ENCODE measurements around the gene APLP1. TPM values are rescaled to one million over a fixed set of nuclear protein-coding genes. Genes with fewer than 3 reads are reported as not detected.
"Not testable (repeated sequence)": the region's sequence is repeated elsewhere in the genome, so short reads cannot be mapped to it uniquely, and the experiment has no call there.

Gene APLP1
- polyA plus RNA-seq (2012; ENCODE audit: missing spikeins) = 0.53 TPM

DNA sequence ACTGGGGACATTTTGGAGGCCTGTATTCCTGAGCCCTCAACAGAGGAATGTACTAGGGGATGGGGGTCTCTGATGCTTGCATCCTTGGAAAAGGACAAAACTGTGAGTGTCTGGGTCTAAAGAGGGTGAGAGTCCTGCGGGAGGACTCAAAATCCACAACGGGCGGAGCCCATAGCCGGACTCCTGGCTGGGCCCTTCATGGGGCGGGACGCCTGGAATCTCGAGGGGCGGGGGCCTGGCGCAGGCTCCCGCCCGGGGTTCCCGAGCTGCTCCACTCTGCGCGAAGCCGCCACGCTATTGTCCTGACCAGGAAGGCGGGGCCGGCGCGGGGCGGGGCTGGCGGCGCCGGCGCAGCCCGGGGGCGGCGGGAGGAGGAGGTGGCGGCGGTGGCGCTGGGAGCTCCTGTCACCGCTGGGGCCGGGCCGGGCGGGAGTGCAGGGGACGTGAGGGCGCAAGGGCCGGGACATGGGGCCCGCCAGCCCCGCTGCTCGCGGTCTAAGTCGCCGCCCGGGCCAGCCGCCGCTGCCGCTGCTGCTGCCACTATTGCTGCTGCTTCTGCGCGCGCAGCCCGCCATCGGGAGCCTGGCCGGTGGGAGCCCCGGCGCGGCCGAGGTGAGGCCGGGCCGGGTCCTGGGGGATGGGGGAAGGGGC, at the start of gene APLP1:
APLP1 (plus strand) TSS at position 403 of the 651 bp plus-strand sequence; CDS start at position 466, 63 bp downstream.
- no peak for TF ChIP-seq POLR2AphosphoS5 (IDR thresholded peaks at IDR 0.05; ENCODE audit: low read depth, low read length)
- TF ChIP-seq POLR2A (IDR thresholded peaks at IDR 0.05; ENCODE audit: low read depth, low read length) = no peak
- TF ChIP-seq TAF1 (IDR thresholded peaks at IDR 0.05; ENCODE audit: borderline replicate concordance, low read depth, low read length) = no peak
- DNase-seq (ENCODE audit: insufficient read length) (no peak), FAIRE-seq (peak; percentile 38)

GRCh38 chr19:35822579-35822978, 45.8 kb upstream of the APLP1 start:
- TF ChIP-seq POLR2A (IDR thresholded peaks at IDR 0.05; ENCODE audit: low read depth, low read length) (no peak), POLR2AphosphoS5 (IDR thresholded peaks at IDR 0.05; ENCODE audit: low read depth, low read length) (no peak), TAF1 (IDR thresholded peaks at IDR 0.05; ENCODE audit: borderline replicate concordance, low read depth, low read length) (no peak)

GRCh38 chr19:35824150-35824549, 44.2 kb upstream of the APLP1 start:
- TF ChIP-seq POLR2A (IDR thresholded peaks at IDR 0.05; ENCODE audit: low read depth, low read length) = no peak
- no peak for TF ChIP-seq POLR2AphosphoS5 (IDR thresholded peaks at IDR 0.05; ENCODE audit: low read depth, low read length)
- no peak for TF ChIP-seq TAF1 (IDR thresholded peaks at IDR 0.05; ENCODE audit: borderline replicate concordance, low read depth, low read length)
- FAIRE-seq (no peak), DNase-seq (ENCODE audit: insufficient read length) (no peak)

More at GRCh38 chr19:35822579-35822978, 45.8 kb upstream of the APLP1 start:
- no peak for FAIRE-seq
- no peak for DNase-seq (ENCODE audit: insufficient read length)

GRCh38 chr19:35828692-35829301, 39.6 kb upstream of the APLP1 start:
- FAIRE-seq (no peak), DNase-seq (ENCODE audit: insufficient read length) (no peak)
- TF ChIP-seq POLR2AphosphoS5 (IDR thresholded peaks at IDR 0.05; ENCODE audit: low read depth, low read length) (no peak), POLR2A (IDR thresholded peaks at IDR 0.05; ENCODE audit: low read depth, low read length) (no peak), TAF1 (IDR thresholded peaks at IDR 0.05; ENCODE audit: borderline replicate concordance, low read depth, low read length) (no peak)

GRCh38 chr19:35830986-35831385, 37.4 kb upstream of the APLP1 start:
- TF ChIP-seq TAF1 (IDR thresholded peaks at IDR 0.05; ENCODE audit: borderline replicate concordance, low read depth, low read length) = no peak
- TF ChIP-seq POLR2AphosphoS5 (IDR thresholded peaks at IDR 0.05; ENCODE audit: low read depth, low read length) = no peak
- no peak for TF ChIP-seq POLR2A (IDR thresholded peaks at IDR 0.05; ENCODE audit: low read depth, low read length)
- FAIRE-seq = no peak

DNA sequence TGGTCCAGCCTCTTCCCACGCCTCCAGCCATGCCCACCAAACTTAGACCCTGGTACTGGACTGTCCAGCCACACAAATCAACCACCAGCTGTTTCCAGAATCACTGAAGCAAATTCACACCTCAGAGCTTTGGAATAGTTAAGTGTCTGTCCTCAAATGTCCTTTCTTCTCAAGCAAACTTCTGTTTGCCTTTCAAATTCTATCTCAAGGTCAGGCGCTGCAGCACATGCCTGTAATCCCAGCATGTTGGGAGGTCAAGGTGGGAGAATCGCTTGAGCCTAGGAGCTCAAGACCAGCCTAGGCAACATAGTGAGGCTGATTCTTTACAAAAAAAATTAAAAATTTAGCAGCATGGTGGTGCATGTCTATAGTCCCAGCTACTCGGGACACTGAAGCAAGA, 36.3 kb upstream of the APLP1 start:
- no peak for DNase-seq (ENCODE audit: insufficient read length)
- no peak for FAIRE-seq
- no peak for TF ChIP-seq TAF1 (IDR thresholded peaks at IDR 0.05; ENCODE audit: borderline replicate concordance, low read depth, low read length)
- no peak for TF ChIP-seq POLR2AphosphoS5 (IDR thresholded peaks at IDR 0.05; ENCODE audit: low read depth, low read length)
- no peak for TF ChIP-seq POLR2A (IDR thresholded peaks at IDR 0.05; ENCODE audit: low read depth, low read length)

More at GRCh38 chr19:35830986-35831385, 37.4 kb upstream of the APLP1 start:
- no peak for DNase-seq (ENCODE audit: insufficient read length)

DNA sequence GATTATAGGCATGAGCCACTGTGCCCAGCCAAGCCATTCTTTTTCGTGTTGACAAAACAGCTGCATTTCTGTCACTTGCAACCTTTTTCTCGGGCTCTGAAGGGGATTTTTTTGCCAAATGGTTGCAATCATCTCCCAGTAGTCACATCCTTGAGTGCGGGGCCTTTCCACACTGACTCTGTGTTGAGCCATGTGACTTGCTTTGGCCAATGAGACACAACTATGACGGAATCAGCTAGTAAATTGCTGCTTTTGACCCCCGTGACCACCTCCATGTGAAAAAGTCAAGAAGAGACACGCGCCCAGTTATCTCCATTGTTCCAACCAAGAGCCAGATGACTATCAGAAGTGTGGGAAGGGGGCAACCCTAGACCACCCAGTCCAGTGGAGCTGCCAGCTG, 34.4 kb upstream of the APLP1 start:
- FAIRE-seq = no peak
- TF ChIP-seq POLR2A (IDR thresholded peaks at IDR 0.05; ENCODE audit: low read depth, low read length) (no peak), POLR2AphosphoS5 (IDR thresholded peaks at IDR 0.05; ENCODE audit: low read depth, low read length) (no peak)
- no peak for DNase-seq (ENCODE audit: insufficient read length)

GRCh38 chr19:35836096-35836495, 32.3 kb upstream of the APLP1 start:
- DNase-seq (ENCODE audit: insufficient read length); FAIRE-seq: not testable (repeated sequence)

DNA sequence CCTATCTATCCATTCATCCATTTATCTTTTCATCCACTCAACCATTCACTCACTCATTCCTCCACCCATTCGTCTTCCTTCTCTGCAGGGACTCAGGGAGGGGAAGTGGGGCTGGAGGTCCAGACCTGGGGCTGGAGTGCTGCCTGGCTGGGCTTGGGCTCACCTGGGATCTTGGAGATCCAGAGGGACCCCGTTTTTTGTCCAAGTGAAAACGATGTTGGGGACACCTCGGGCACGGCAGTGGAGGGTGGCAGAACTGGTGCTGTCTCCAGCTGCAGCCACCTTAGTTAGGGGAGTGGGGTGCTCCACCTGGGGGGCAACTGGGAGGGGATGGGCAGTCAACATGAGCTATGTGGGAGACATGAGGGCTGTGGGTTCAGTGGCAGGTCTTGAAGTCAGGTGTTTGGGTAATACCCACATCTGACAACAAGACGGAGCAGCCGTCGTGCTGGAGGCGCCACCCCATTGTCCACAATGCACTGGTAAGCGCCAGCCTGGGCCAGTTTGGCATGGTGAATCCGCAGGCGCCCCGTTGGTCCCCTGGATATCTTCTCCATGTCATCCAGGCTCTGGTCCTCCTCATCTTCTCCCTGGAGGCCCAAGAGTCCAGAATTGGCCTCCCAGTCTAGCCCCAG, 26.3 kb upstream of the APLP1 start:
- no peak for FAIRE-seq
- no peak for TF ChIP-seq TAF1 (IDR thresholded peaks at IDR 0.05; ENCODE audit: borderline replicate concordance, low read depth, low read length)
- TF ChIP-seq POLR2AphosphoS5 (IDR thresholded peaks at IDR 0.05; ENCODE audit: low read depth, low read length) = no peak
- TF ChIP-seq POLR2A (IDR thresholded peaks at IDR 0.05; ENCODE audit: low read depth, low read length) = no peak
- DNase-seq (ENCODE audit: insufficient read length) = no peak

GRCh38 chr19:35842666-35843272, 25.6 kb upstream of the APLP1 start:
- FAIRE-seq (no peak), DNase-seq (ENCODE audit: insufficient read length) (no peak)
- TF ChIP-seq TAF1 (IDR thresholded peaks at IDR 0.05; ENCODE audit: borderline replicate concordance, low read depth, low read length) (no peak), POLR2AphosphoS5 (IDR thresholded peaks at IDR 0.05; ENCODE audit: low read depth, low read length) (no peak), POLR2A (IDR thresholded peaks at IDR 0.05; ENCODE audit: low read depth, low read length) (no peak)

DNA sequence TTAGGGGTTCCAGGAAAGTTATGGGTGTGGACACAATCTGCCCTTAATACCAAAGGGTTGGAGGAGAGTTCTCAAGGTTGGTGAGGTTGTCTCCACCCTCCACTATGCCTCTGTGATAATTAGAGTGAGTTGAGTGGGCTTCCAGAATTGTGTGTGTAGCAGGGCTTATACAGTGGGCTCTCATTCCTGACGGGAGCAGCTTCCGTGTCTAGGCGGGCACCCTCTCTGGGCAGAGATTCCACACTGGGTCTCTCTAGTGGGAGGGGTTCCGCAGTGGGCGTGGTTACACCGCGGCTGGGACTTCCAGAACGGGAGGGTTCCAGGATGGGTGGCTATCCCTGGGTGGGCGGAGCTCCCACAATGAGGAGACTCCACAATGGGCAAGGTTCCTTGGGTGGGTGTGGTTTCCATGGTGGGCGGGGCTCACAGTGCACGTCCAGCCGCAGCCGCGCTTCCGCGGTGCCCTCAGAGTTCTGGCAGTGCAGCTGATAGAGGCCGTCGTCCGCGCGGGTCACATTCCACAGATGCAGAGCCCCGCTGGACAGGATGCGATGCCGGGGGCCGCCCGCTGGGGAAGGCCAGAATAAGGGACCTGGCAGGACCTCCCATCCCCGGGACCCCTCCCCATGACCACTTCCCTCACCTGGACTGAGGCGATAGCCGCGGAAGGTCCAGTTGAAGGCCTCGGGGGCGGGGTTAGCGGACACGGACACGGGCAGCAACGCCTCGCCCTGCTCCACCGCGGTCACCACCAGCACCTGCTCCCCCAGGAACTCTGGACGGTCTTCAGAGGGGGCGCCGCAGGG, 24.5 kb upstream of the APLP1 start:
- FAIRE-seq (no peak), DNase-seq (ENCODE audit: insufficient read length) (no peak)
- TF ChIP-seq TAF1 (IDR thresholded peaks at IDR 0.05; ENCODE audit: borderline replicate concordance, low read depth, low read length) (no peak), POLR2A (IDR thresholded peaks at IDR 0.05; ENCODE audit: low read depth, low read length) (no peak), POLR2AphosphoS5 (IDR thresholded peaks at IDR 0.05; ENCODE audit: low read depth, low read length) (no peak)
